ENCODE results near the gene SKIC2.
A peak's percentile ranks its signal among the peaks of the same experiment; 100 is the strongest.
"Not testable (repeated sequence)": the region's sequence is repeated elsewhere in the genome, so short reads cannot be mapped to it uniquely, and the experiment has no call there.

Gene SKIC2

DNA sequence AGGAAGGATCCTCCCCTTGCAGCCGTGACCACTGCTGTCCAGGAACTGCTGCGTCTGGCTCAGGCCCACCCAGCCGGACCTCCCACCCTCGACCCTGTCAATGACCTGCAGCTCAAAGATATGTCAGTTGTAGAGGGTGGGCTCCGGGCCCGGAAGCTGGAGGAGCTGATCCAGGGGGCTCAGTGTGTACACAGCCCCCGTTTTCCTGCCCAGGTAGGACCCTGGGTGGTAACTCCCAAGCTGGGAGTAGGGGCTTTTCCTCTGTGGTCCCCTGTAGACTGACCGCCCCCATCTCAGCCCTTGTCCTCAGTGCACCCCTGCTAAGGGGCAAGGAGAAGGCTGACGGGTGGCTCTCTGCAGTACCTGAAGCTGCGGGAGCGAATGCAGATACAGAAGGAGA lies 9.4 kb downstream of the SKIC2 start:
- Histone ChIP-seq H3K27me3 (replicated peaks; ENCODE audit: control insufficient read depth, insufficient read depth, low read length, poor library complexity, severe bottlenecking) (no peaks in the 10 kb centered on the region), H3K4me1 (ENCODE audit: control insufficient read depth, insufficient read depth, low read length, poor library complexity, severe bottlenecking) (peaks cover 21% of the 10 kb centered on the region), H3K4me3 (ENCODE audit: insufficient read depth, low read depth, low read length, poor library complexity, severe bottlenecking) (no peak overlapping the region), H3K36me3 (ENCODE audit: control insufficient read depth, insufficient read depth, low read length) (peaks cover 60% of the 10 kb centered on the region), H3K9me3 (ENCODE audit: control insufficient read depth, low read length) (no peaks in the 10 kb centered on the region), H3K27ac (ENCODE audit: insufficient read depth, low read length, poor library complexity, severe bottlenecking) (no peak overlapping the region)
- no peak for DNase-seq

- Histone ChIP-seq H3K27me3 (replicated peaks; ENCODE audit: control insufficient read depth, insufficient read depth, low read length, poor library complexity, severe bottlenecking) (no peaks in the 10 kb centered on the region), H3K36me3 (ENCODE audit: control insufficient read depth, insufficient read depth, low read length) (peaks cover 52% of the 10 kb centered on the region), H3K27ac (ENCODE audit: insufficient read depth, low read length, poor library complexity, severe bottlenecking) (no peak overlapping the region), H3K4me1 (ENCODE audit: control insufficient read depth, insufficient read depth, low read length, poor library complexity, severe bottlenecking) (peaks cover 21% of the 10 kb centered on the region), H3K9me3 (ENCODE audit: control insufficient read depth, low read length) (no peaks in the 10 kb centered on the region), H3K4me3 (ENCODE audit: insufficient read depth, low read depth, low read length, poor library complexity, severe bottlenecking) (no peak overlapping the region)
- no peak for DNase-seq
Observed at GRCh38 chr6:31968791-31969711, 10.1 kb downstream of the SKIC2 start.

- peak overlapping the region; percentile 98 for H3K27ac ChIP-seq (ENCODE audit: insufficient read depth, low read length, poor library complexity, severe bottlenecking)
- no peak for DNase-seq
- peaks cover 21% of the 10 kb centered on the region for H3K4me1 ChIP-seq (ENCODE audit: control insufficient read depth, insufficient read depth, low read length, poor library complexity, severe bottlenecking)
- H3K27me3 ChIP-seq (replicated peaks; ENCODE audit: control insufficient read depth, insufficient read depth, low read length, poor library complexity, severe bottlenecking): no peaks in the 10 kb centered on the region
- H3K36me3 ChIP-seq (ENCODE audit: control insufficient read depth, insufficient read depth, low read length): peaks cover 50% of the 10 kb centered on the region
- no peaks in the 10 kb centered on the region for H3K9me3 ChIP-seq (ENCODE audit: control insufficient read depth, low read length)
- no peak overlapping the region for H3K4me3 ChIP-seq (ENCODE audit: insufficient read depth, low read depth, low read length, poor library complexity, severe bottlenecking)
Observed at GRCh38 chr6:31969712-31970603, 11.0 kb downstream of the SKIC2 start.

GRCh38 chr6:31970604-31971271 lies 11.8 kb downstream of the SKIC2 start:
- Histone ChIP-seq H3K27ac (ENCODE audit: insufficient read depth, low read length, poor library complexity, severe bottlenecking) (peak overlapping the region; percentile 98), H3K4me3 (ENCODE audit: insufficient read depth, low read depth, low read length, poor library complexity, severe bottlenecking) (peak overlapping the region; percentile 58), H3K27me3 (replicated peaks; ENCODE audit: control insufficient read depth, insufficient read depth, low read length, poor library complexity, severe bottlenecking) (no peaks in the 10 kb centered on the region), H3K36me3 (ENCODE audit: control insufficient read depth, insufficient read depth, low read length) (peaks cover 47% of the 10 kb centered on the region), H3K9me3 (ENCODE audit: control insufficient read depth, low read length) (no peaks in the 10 kb centered on the region), H3K4me1 (ENCODE audit: control insufficient read depth, insufficient read depth, low read length, poor library complexity, severe bottlenecking) (peaks cover 21% of the 10 kb centered on the region)
- DNase-seq: no peak

DNA sequence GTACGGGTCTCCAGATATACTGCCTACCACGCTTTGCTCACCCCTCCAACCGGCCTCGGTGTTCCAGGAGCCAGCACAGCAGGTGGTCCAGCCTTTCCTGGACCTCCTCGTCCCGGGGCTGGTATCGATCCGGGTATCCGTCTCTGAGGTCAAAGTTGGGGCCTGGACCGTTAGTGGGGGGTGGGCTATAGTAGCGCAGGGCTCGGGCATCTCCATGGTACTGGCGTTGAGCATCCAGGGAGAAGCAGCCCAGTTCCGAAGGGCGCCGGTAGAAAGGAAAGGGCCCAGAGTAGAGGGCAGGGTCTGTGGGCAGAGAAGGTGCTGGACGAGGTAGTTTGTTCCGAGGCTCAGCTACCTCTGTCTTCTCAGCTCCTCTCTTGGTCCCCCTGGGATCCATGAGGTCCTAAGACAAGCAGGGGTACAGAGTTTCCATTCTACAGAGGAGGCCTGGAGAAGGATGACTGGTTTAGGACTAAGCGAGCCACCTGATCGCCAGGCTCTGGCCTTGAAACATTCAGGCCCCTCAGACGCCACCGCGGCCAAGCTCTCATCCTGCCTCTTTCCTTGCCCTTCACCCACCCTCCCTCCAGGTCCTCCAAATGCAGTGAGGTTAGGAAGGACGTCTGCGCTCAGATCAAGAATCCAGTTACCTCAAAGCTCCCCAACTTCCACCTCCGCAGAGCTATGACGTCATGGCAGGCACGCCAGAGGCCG lies 12.5 kb downstream of the SKIC2 start:
- peak overlapping the region; percentile 58 for H3K4me3 ChIP-seq (ENCODE audit: insufficient read depth, low read depth, low read length, poor library complexity, severe bottlenecking)
- DNase-seq: no peak
- H3K27me3 ChIP-seq (replicated peaks; ENCODE audit: control insufficient read depth, insufficient read depth, low read length, poor library complexity, severe bottlenecking): no peaks in the 10 kb centered on the region
- H3K4me1 ChIP-seq (ENCODE audit: control insufficient read depth, insufficient read depth, low read length, poor library complexity, severe bottlenecking): peaks cover 21% of the 10 kb centered on the region
- H3K27ac ChIP-seq (ENCODE audit: insufficient read depth, low read length, poor library complexity, severe bottlenecking): peak overlapping the region; percentile 98
- no peaks in the 10 kb centered on the region for H3K9me3 ChIP-seq (ENCODE audit: control insufficient read depth, low read length)
- peaks cover 40% of the 10 kb centered on the region for H3K36me3 ChIP-seq (ENCODE audit: control insufficient read depth, insufficient read depth, low read length)

GRCh38 chr6:31971993-31972708 lies 13.2 kb downstream of the SKIC2 start, which contains the start of gene DXO:
Gene DXO, minus strand, starts transcription at chr6:31972138. Its CDS starts 463 bp downstream, at chr6:31971675.
- Histone ChIP-seq H3K27me3 (replicated peaks; ENCODE audit: control insufficient read depth, insufficient read depth, low read length, poor library complexity, severe bottlenecking) (no peaks in the 10 kb centered on the region), H3K27ac (ENCODE audit: insufficient read depth, low read length, poor library complexity, severe bottlenecking) (peak within 1 kb of the TSS; percentile 98), H3K36me3 (ENCODE audit: control insufficient read depth, insufficient read depth, low read length) (peaks cover 32% of the 10 kb centered on the region), H3K4me1 (ENCODE audit: control insufficient read depth, insufficient read depth, low read length, poor library complexity, severe bottlenecking) (peaks cover 21% of the 10 kb centered on the region), H3K9me3 (ENCODE audit: control insufficient read depth, low read length) (no peaks in the 10 kb centered on the region), H3K4me3 (ENCODE audit: insufficient read depth, low read depth, low read length, poor library complexity, severe bottlenecking) (peak within 1 kb of the TSS; percentile 58)
- peak; percentile 98 to 99 (median 99) for DNase-seq

DNA sequence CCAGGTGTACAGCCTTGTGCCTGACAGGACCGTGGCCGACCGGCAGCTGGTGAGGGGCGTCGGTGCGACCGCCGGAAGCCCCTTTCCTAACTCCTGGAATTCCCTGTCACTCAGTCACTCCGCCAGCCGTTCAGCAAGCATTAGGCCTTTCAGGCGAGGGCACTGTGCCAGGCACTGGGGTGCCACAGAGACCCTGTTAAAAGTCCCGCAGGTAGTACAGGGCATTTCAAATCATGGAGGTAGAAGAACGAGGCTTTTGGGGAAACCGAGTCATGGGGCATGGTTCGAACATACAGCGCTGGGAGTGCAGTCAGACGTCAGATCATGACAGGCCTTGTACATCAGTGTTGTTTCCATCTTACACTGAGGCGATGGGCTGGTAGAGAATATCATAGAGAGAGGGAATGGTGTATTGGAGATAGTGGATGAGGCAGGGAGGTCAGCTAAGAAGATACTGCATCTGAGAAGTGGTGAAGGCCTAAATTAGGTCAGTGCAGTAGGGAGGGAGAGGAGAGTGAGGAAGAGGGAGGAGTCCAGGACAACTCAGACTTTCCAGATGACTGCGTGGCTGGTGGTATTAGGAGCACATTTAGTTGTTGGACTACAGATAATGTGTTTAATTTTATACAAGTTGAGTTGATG lies 13.9 kb downstream of the SKIC2 start:
- no peaks in the 10 kb centered on the region for H3K9me3 ChIP-seq (ENCODE audit: control insufficient read depth, low read length)
- DNase-seq: no peak
- no peaks in the 10 kb centered on the region for H3K27me3 ChIP-seq (replicated peaks; ENCODE audit: control insufficient read depth, insufficient read depth, low read length, poor library complexity, severe bottlenecking)
- H3K4me3 ChIP-seq (ENCODE audit: insufficient read depth, low read depth, low read length, poor library complexity, severe bottlenecking): peak overlapping the region; percentile 58
- peaks cover 21% of the 10 kb centered on the region for H3K4me1 ChIP-seq (ENCODE audit: control insufficient read depth, insufficient read depth, low read length, poor library complexity, severe bottlenecking)
- H3K36me3 ChIP-seq (ENCODE audit: control insufficient read depth, insufficient read depth, low read length): peaks cover 26% of the 10 kb centered on the region
- peak overlapping the region; percentile 98 for H3K27ac ChIP-seq (ENCODE audit: insufficient read depth, low read length, poor library complexity, severe bottlenecking)

- H3K36me3 ChIP-seq (ENCODE audit: control insufficient read depth, insufficient read depth, low read length); DNase-seq; H3K27me3 ChIP-seq (replicated peaks; ENCODE audit: control insufficient read depth, insufficient read depth, low read length, poor library complexity, severe bottlenecking); H3K9me3 ChIP-seq (ENCODE audit: control insufficient read depth, low read length); H3K27ac ChIP-seq (ENCODE audit: insufficient read depth, low read length, poor library complexity, severe bottlenecking); H3K4me3 ChIP-seq (ENCODE audit: insufficient read depth, low read depth, low read length, poor library complexity, severe bottlenecking): not testable (repeated sequence)
- peaks cover 17% of the 10 kb centered on the region for H3K4me1 ChIP-seq (ENCODE audit: control insufficient read depth, insufficient read depth, low read length, poor library complexity, severe bottlenecking)
Observed at GRCh38 chr6:31976065-31976464, 17.1 kb downstream of the SKIC2 start.

Data from effector memory CD4-positive, alpha-beta T cell (primary cell).